AG10803 (cell line): Measurements from ENCODE around the gene NLRC5.

Experiments
- DNase-seq: peaks from one replicate; pipeline ENCODE4 v3.0.0; 2010; ENCODE audit warnings: low read depth
- H3K4me3 ChIP-seq: 2 replicates; pipeline ENCODE4 v1.5.1; 2011; ENCODE audit warnings: mild to moderate bottlenecking, low read length, control low read depth
- CTCF ChIP-seq: conservative IDR thresholded peaks from 2 replicates; pipeline ENCODE4 v1.5.1; 2011; ENCODE audit warnings: mild to moderate bottlenecking, low read length, control low read depth, inconsistent platforms

NLRC5 gene

GRCh38 chr16:56944954-56945839, 44.2 kb upstream of the NLRC5 start:
- no peak overlapping the region for H3K4me3 ChIP-seq
- no peak for DNase-seq
- no peak for TF ChIP-seq CTCF

- DNase-seq: no peak
- no peak for TF ChIP-seq CTCF
- H3K4me3 ChIP-seq: no peak overlapping the region
Measured at GRCh38 chr16:56945847-56946527, 43.4 kb upstream of the NLRC5 start.

- TF ChIP-seq CTCF: no peak
- no peak for DNase-seq
- no peak overlapping the region for H3K4me3 ChIP-seq
Measured at GRCh38 chr16:56946767-56947603, 42.4 kb upstream of the NLRC5 start.

GRCh38 chr16:56947604-56947995, 41.8 kb upstream of the NLRC5 start:
- H3K4me3 ChIP-seq: no peak overlapping the region
- TF ChIP-seq CTCF: no peak
- no peak for DNase-seq

GRCh38 chr16:56948234-56948633, 41.1 kb upstream of the NLRC5 start:
- no peak for DNase-seq
- no peak overlapping the region for H3K4me3 ChIP-seq
- TF ChIP-seq CTCF: no peak

- no peak for DNase-seq
- no peak for TF ChIP-seq CTCF
- H3K4me3 ChIP-seq: no peak overlapping the region
Measured at GRCh38 chr16:56950051-56950450, 39.3 kb upstream of the NLRC5 start.
